Colon (tissue), 2 donors: ENCODE data around the gene ATG4C.

Experiments used
- FAIRE-seq: peaks from 2 replicates; lab custom pipeline; 2012; peaks lifted over from hg19 to GRCh38; lab: Jason Lieb, UNC
- donor health status: control.
- donor health status: control.

ATG4C gene

GRCh38 chr1:62840555-62840954, 56.6 kb downstream of the ATG4C start:
- FAIRE-seq, result no peak

- FAIRE-seq, result peak; percentile 92
These were observed 57.7 kb downstream of the ATG4C start for GRCh38 chr1:62841587-62842169.

GRCh38 chr1:62844030-62844429, 60.1 kb downstream of the ATG4C start:
- no peak for FAIRE-seq

- FAIRE-seq, result no peak
These were observed 65.1 kb downstream of the ATG4C start for GRCh38 chr1:62849031-62849430.

- no peak for FAIRE-seq
These were observed 68.3 kb downstream of the ATG4C start for GRCh38 chr1:62852253-62852652.

GRCh38 chr1:62856960-62857359, 73.0 kb downstream of the ATG4C start:
- no peak for FAIRE-seq

GRCh38 chr1:62869217-62869754, 85.4 kb downstream of the ATG4C start:
- FAIRE-seq, result no peak

GRCh38 chr1:62870148-62870547, 86.2 kb downstream of the ATG4C start:
- FAIRE-seq, result no peak

GRCh38 chr1:62875676-62876075, 91.7 kb downstream of the ATG4C start:
- no peak for FAIRE-seq

- FAIRE-seq, result no peak
These were observed 92.6 kb downstream of the ATG4C start for GRCh38 chr1:62876535-62876934.

- no peak for FAIRE-seq
These were observed 93.6 kb downstream of the ATG4C start for GRCh38 chr1:62877579-62877978.

- FAIRE-seq, result no peak
These were observed 96.0 kb downstream of the ATG4C start for GRCh38 chr1:62879962-62880361.

GRCh38 chr1:62882201-62883104, 98.5 kb downstream of the ATG4C start:
- FAIRE-seq, result no peak

GRCh38 chr1:62884156-62884740, 100.3 kb downstream of the ATG4C start:
- no peak for FAIRE-seq

GRCh38 chr1:62887799-62888507, 104.0 kb downstream of the ATG4C start:
- no peak for FAIRE-seq

GRCh38 chr1:62891956-62892562, 108.1 kb downstream of the ATG4C start:
- no peak for FAIRE-seq

GRCh38 chr1:62897788-62898187, 113.9 kb downstream of the ATG4C start:
- FAIRE-seq, result no peak

- FAIRE-seq, result no peak
These were observed 116.6 kb downstream of the ATG4C start for GRCh38 chr1:62900566-62900965.

- no peak for FAIRE-seq
These were observed 117.7 kb downstream of the ATG4C start for GRCh38 chr1:62901650-62902049.

GRCh38 chr1:62903522-62903921, 119.6 kb downstream of the ATG4C start:
- FAIRE-seq, result no peak

GRCh38 chr1:62903982-62904855, 120.3 kb downstream of the ATG4C start:
- FAIRE-seq, result no peak
